ENCODE measurements around the gene PHF23.

The PHF23 gene

DNA sequence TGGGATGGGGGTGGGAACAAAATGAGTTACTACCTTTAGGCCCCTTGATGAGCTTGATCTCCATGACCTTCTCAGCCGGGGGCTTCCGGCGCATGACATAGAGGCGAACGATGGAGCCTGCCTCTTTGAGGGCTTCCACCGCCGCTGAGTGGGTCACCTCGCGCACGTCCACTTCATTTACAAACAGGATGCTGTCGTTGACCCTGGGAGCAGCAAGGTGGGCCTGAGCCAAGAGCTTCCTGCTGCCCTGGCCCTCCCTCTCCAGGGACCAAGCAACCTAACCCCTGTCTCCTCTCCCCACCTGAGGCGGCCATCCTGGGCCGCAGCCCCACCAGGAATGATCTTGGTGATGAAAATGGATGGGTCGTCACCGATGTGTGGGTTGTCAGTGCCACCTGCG lies 35.9 kb downstream of the PHF23 start:
- DNase-seq (ENCODE audit: low read depth), result no peak

GRCh38 chr17:7196651-7197401 lies 42.4 kb downstream of the PHF23 start:
- no peak for DNase-seq (ENCODE audit: low read depth)

- no peak for DNase-seq (ENCODE audit: low read depth)
Observed at GRCh38 chr17:7195971-7196370, 43.3 kb downstream of the PHF23 start.

DNA sequence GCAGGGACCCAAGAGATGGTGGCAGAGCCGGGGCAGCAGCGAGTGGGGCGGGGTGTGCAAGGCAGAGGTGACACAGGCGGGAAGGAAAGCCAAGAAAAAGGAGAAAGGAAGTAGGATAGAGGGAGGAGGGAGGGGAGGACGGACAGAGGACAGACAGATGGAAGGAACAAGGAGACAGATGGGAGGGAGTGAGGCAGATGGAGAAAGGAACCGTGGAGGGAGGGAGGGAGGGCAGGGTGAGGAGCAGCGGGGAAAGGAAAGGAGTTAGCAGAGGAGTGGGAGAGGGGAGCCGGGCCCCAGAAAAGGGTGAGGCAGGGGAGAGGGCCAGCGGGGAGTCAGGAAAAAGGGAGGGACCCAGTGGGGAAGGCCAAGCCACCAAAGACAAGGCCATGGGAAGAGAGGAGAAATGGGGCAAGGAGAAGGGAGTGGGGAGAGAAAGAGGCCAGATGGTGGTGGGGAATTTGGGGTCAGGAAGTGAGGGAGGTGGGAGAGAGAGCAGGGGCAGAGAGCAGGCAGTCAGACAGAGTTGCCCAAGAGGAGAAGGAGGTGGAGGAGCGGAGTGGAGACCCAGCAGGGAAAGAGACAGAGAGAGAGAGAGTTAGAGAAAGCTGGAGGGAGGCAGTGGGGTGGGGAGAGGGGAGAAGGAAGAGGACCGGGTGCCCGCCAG lies 46.9 kb downstream of the PHF23 start:
- no peak for DNase-seq (ENCODE audit: low read depth)

- DNase-seq (ENCODE audit: low read depth), result no peak
Observed at GRCh38 chr17:7191571-7192270, 47.5 kb downstream of the PHF23 start.

DNA sequence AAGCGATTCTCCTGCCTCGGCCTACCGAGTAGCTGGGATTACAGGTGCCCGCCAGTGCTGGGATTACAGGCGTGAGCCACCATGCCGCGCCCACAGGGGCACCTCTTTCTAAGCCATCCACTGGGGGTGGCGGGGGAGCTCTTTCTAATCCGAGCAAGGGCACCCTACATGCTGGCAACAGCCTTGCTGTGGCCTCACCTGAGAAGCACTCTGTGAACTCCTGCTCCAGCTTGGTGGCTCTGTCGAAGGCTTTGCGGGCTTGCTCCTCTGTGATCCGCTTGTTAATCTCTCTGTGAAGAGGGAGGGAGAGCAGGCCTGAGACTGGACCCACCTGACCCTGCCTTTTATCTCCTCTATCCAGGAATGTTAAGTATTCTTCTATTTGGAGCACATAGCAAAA lies 48.2 kb downstream of the PHF23 start:
- DNase-seq (ENCODE audit: low read depth), result no peak

DNA sequence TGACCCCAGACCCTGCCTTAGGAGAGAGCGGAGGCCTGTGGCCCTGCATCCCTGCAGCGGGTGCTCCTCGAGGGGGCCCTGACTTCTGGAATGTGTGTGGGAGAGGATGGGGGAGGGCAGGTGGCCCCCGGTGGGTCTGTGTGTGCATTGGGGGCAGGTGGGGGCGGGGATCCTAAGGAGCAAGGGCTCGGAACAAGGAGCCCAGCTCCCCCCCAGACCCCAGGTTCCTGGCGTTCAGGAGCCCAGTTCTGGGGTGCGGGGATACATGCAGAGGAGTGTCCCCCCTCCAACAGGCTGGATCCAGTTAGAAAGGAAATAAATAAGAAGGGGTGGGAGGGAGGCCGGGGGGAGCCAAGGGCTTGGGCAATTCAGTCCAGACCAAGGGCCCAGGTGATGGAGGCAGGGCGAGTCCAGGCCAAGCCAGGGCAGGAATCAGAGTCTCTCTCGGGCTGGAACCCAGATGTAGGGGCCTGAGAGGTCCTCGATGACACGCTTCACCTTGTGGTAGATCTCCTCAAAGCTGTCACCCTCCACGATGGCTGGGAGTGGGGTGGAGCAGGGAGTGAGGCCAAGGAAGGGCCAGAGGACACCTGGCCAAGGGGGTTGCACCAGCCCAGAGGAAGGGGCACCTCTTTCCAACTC lies 48.9 kb downstream of the PHF23 start:
- DNase-seq (ENCODE audit: low read depth), result no peak

- DNase-seq (ENCODE audit: low read depth), result no peak
Observed at GRCh38 chr17:7186241-7186640, 53.0 kb downstream of the PHF23 start.

All from activated T-helper 1 cell treated with Interleukin-2 at 50 U/mL for 16 hours (primary cell).